Inflammatory macrophage treated with lipopolysaccharide for 1 hour (primary cell): Measurements from ENCODE around the gene BSDC1.

Experiments
- DNase-seq, 2 donors: peaks; one replicate each; pipeline ENCODE4 v3.0.0-alpha.2; 2020 to 2022

BSDC1 gene

GRCh38 chr1:32393832-32394140, 455 bp downstream of the BSDC1 start:
- DNase-seq = peak in 1 of 2 donors; percentile 18

GRCh38 chr1:32393136-32393535, 1.1 kb downstream of the BSDC1 start:
- DNase-seq = no peak

DNA sequence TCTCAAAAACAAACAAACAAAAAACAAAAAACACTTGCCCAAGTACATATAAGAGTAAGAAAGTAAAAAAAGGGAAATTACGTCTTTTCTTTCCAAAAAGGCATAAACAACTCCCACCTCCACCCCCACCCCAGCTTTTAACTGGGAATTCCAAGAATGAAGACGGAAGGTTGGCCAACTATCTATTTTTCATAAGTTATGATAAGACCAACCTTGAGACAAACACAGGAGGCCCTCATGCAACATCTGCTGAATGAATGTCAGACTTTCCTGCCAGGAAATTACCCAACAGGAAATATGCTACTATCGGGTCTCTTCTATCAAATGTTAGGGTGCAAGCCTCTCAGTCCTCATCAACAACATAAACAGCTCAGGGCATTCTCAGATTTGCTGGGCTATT, 1.9 kb downstream of the BSDC1 start:
- DNase-seq = peak; percentile 25 to 77

DNA sequence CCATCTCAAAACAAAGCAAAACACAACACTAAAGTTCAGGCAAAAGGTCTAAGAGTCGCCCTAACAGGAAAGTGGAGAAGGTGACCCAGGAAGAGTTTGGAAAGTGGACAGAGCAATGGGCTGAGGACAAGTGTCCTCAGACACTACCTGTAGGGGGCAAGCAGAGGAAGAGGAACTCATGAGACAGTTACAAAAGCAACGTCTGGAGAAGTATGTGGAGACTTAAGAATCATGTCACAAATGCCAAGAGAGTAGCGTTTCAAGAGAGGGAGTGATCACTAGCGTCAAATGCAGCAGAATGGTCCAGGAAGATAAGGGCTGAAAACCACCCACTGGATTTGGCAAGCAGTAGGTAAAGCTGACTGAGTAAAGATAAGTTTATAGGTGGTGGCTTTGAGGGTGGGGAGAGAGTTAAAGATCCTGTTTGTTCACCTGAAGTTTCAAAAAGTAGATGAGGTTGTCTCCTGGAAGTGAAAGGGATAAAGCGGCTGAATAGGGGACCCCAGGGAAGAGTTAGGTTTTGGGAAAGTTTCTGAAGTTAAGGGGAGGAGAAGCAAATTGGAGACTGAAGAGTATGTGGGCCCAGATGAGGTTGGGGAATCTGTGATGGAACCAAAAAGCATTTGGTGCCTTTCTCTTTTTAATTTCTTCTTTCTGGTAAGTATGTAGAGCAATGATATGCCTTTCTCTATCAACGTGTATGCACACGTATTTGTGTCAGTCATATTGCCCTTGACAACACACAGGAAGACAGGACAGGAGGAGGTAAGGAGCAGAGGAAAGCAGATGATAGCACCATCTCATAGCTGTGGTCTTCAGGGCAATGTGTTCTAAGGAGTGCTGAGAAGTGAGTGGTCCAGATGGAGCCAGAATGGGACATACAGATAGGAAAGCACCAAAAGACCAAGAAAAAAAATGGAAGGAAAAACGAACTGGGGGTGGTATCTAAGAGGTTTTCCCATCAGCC, 3.1 kb downstream of the BSDC1 start:
- no peak for DNase-seq

DNA sequence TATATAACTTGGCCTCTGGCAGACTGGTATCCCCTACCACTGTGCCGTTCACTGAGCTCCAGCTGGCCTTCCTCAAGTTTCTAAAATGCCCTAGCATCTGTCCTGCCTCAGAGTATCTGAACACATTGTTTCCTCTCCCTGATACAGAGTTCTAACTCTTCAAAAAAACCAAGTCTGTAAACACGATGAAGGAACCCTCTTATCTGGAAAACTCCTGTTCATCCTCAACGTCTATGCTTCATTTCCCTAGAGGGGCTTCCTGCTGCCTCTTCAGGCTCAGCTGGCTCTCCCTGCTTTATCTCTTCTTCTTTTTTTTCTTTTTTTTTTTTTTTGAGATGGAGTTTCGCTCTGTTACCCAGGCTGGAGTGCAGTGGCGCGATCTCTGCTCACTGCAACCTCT, 5.6 kb downstream of the BSDC1 start:
- DNase-seq = no peak

DNA sequence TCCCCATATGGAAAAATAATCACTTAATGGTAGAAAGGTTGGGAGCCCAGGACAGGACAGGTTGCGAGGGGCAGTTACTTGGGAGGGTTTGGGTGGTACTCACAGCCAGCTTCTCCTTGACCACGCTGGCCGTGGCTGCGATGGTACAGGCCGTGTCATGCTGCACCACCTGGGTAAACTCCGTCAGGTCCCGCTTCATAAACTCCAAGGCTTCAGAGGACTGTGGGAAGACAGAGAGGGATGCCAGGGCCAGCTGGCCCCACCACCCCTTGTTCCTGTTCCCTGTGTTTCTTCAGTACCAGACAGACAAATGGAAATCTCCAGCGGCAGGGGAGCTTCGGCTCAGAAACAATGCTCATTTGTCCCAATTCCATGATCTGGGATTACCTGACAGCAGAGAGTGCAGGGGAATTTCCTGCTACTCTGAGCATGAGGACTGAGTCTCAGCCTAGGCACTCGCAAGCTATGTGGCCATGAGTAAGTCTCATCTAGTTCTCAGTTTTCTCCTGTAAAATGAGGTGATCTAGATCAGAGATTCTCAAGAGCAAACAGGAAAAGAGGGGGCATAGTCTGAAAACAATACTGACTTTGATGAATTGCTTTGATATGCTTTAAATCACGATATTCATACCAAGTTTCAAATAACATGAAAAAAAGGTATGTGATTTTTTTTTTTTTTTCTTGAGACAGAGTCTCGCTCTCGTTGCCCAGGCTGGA, 7.4 kb downstream of the BSDC1 start:
- no peak for DNase-seq

- peak; percentile 22 to 70 for DNase-seq
Observed at GRCh38 chr1:32380057-32380456, 14.2 kb downstream of the BSDC1 start.

DNA sequence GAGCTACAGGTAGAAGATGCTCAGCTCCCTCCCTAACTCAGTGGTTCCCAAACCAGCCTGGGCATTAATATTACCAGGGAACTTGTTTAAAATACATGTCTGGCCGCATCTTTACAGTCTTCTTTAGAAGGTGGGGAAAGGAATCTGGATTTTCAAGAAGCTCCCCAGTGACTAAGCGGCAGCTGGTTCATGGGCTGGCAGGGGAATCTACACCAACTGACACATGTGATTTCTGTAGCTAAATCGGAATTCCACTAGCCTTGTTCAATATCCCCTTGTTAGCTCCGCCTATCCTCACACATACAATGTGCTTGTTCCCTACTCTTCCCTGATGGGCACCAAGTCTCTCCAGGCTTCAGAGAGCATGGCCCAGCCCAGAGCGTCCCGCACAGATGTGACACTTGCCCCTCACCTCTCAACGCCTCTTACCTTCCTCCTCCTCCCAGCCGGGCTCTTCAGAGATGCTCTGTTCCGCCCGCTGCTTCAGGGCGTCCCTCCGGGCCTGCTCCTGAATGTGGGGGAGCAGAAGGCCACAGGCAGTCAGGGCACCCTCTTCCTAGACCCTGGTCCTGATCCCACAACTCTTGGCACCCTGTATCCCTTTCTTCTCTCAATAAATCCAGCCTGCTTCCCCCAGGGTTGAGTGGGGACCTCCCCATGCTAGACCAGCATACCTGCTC, 16.6 kb downstream of the BSDC1 start:
- DNase-seq = peak in 1 of 2 donors; percentile 33

- DNase-seq = no peak
Observed at GRCh38 chr1:32376199-32376598, 18.0 kb downstream of the BSDC1 start.

DNA sequence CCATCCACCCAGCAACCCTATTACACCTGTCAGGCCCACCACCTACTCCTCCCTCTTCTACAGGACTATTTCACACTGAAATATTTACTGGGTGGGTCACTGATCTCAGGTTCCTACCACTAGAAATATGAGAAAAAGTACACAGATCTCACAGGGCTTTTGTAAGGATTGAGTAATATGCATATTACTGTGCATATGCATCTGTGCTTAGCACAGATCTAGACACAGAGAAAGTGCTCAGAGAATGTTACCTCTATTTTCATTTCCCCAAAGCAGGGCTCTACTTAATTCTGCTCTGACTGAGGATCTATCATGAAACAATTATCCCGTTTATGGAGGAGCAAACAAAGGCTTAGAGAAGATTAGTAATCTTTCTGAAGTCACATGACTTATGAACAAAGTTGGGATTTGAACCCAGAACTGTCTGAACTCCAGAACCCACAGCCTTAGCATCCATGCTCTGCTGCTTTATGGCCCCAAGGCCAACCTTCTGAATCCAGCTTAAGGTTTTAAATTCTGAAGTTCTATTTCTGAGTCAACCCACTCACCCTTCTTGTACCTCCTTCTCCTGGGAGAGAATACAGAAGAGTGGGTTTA, 20.1 kb downstream of the BSDC1 start:
- no peak for DNase-seq

GRCh38 chr1:32372149-32372756, 22.0 kb downstream of the BSDC1 start:
- DNase-seq = peak in 1 of 2 donors; percentile 10

- DNase-seq = no peak
Observed at GRCh38 chr1:32367912-32368635, 26.2 kb downstream of the BSDC1 start.

DNA sequence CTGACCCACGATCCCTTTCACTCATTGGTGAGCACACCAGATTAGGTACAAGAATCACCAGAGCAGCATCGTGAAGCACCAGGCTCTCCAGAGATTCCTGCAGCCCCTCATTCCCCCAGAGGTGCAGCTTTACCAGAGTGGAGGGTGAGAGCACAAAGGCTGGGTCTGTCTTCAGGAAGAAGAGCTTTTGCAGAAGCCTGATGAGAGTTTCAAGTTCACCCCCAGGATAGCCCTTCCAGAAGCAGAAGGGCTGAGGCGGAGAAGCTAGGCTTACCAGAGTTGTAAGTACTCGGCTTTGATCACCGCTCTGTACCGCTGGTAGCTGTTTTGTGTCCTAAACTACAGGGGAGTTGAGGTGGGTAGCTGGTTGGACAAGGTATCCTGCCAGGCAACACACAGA, 28.8 kb downstream of the BSDC1 start:
- no peak for DNase-seq

DNA sequence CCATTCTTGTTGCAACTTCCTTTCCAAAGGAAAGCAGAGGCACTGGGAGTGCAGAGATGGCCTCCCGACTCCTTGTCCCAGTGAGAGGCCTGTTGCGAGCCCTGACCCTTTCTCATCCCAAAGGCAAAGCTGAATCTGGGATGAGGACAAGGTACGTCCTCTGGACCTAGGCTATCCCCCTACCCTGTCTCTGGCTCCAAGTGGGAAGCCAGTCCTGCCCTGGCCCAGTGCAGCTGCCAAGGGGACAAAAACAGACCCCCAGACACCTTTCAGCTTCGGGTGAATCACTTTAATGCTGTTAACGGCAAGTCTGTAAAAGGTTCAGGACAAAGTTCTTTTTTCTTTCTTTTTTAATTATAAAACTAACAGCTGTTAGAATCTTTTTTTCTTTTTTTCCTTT, 29.4 kb downstream of the BSDC1 start:
- DNase-seq = no peak

- DNase-seq = no peak
Observed at GRCh38 chr1:32363713-32364112, 30.5 kb downstream of the BSDC1 start.

GRCh38 chr1:32362474-32363313, 31.5 kb downstream of the BSDC1 start, which contains the start of the genes FAM229A and TSSK3:
Gene FAM229A, minus strand, starts transcription at chr1:32362485. Its CDS starts 394 bp downstream, at chr1:32362091.
Gene TSSK3, plus strand, starts transcription at chr1:32362539. Its CDS starts 163 bp downstream, at chr1:32362702.
- DNase-seq = no peak

DNA sequence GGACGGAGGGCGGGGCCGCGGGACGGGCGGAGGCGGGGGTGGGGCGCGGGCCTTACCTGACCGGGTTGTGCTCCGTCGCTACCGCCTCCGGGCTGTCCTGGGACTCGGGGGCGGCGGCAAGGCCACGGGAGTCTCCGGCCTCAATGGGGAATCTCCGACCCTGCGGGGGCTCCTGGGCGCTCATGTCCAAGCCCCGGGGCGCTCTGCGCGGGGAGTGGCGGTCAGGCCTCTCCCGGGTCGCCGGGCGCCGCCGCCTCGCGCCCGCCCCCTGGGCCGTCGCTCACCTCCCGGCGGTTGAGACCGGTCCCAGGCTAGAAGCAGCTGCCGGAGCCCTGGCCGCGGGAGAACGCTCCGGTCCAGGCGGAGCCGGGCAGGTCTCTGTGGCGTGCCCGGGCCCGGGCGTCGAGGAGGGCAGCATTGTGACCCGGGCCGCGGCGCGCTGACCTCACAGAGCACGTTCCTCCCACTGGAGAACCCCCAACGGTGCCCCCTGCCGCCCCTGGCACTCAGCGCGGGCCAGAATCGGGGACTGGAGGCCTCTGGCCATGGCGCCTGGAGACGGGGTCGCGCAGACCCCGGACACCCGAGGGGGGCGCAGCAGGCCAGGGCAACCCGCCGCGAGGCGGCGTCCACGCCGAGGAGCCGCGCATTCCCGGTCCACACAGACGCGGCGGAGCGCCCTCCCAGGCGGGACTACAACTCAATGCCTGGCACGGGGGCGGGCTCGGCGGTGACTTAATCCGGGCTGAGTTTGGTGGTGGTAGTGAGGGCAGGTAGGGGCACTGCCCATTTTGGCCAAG, 32.4 kb downstream of the BSDC1 start:
- peak; percentile 17 to 38 for DNase-seq

GRCh38 chr1:32361308-32361673, 33.0 kb downstream of the BSDC1 start:
- no peak for DNase-seq

- DNase-seq = no peak
Observed at GRCh38 chr1:32358435-32358834, 35.8 kb downstream of the BSDC1 start.

DNA sequence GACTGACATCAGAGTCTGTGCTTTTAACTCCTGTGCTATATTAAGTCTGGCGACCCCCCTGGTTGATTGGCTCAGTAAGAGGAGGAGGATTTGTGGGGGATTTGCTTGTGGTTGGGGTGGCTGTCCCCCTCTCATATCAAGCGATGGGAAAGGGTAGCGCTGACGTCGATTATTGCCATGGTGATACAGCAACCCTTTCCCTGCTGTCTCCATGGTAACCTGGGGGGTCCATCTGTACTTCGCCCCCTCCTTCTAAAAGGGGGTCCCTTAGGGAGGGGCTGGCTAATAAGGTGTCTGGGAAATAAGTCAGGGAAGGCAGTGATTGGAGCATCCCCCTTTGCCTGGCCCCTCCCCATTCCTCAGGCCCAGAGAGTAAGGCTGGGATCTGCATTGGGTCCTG, 36.6 kb downstream of the BSDC1 start:
- no peak for DNase-seq
